Measurements from ENCODE around the gene RFX2.

RFX2 gene

GRCh38 chr19:5995606-5996005 is 114.7 kb downstream of the RFX2 start:
- no peak overlapping the region for H3K9ac ChIP-seq (ENCODE audit: low read depth, low read length, poor library complexity, severe bottlenecking)
- no peaks in the 10 kb centered on the region for H3K4me1 ChIP-seq (ENCODE audit: insufficient read depth, low read length, poor library complexity, severe bottlenecking)
- H3K4me2 ChIP-seq (ENCODE audit: low read depth, low read length, poor library complexity, severe bottlenecking): no peak overlapping the region

GRCh38 chr19:5994405-5995165 is 115.7 kb downstream of the RFX2 start:
- no peak overlapping the region for H3K9ac ChIP-seq (ENCODE audit: low read depth, low read length, poor library complexity, severe bottlenecking)
- no peaks in the 10 kb centered on the region for H3K36me3 ChIP-seq (ENCODE audit: insufficient read depth, low read length)
- H3K79me2 ChIP-seq (ENCODE audit: insufficient read depth, low read length): no peaks in the 10 kb centered on the region
- no peaks in the 10 kb centered on the region for H3K9me2 ChIP-seq (replicated peaks; ENCODE audit: low read depth, low read length)
- H3K4me2 ChIP-seq (ENCODE audit: low read depth, low read length, poor library complexity, severe bottlenecking): no peak overlapping the region
- H3K27me3 ChIP-seq (ENCODE audit: insufficient read depth, low read length, poor library complexity, severe bottlenecking): no peaks in the 10 kb centered on the region
- no peaks in the 10 kb centered on the region for H3F3A ChIP-seq (ENCODE audit: low read depth)
- no peak overlapping the region for H2AFZ ChIP-seq (ENCODE audit: low read length)
- H4K20me1 ChIP-seq (ENCODE audit: insufficient read depth, low read length, poor library complexity, severe bottlenecking): no peaks in the 10 kb centered on the region
- no peaks in the 10 kb centered on the region for H3K4me1 ChIP-seq (ENCODE audit: insufficient read depth, low read length, poor library complexity, severe bottlenecking)
- H3K9me3 ChIP-seq (ENCODE audit: insufficient read depth, low read depth, low read length): no peaks in the 10 kb centered on the region
- H3K4me3 ChIP-seq (ENCODE audit: low read length, poor library complexity, severe bottlenecking): no peak overlapping the region
- TF ChIP-seq EZH2phosphoT487 (IDR thresholded peaks at IDR 0.05; ENCODE audit: borderline replicate concordance): no peak

More at GRCh38 chr19:5995606-5996005, 114.7 kb downstream of the RFX2 start:
- H2AFZ ChIP-seq (ENCODE audit: low read length): no peak overlapping the region
- H3K79me2 ChIP-seq (ENCODE audit: insufficient read depth, low read length): no peaks in the 10 kb centered on the region
- TF ChIP-seq CTCF (conservative IDR thresholded peaks at IDR 0.05; ENCODE audit: low read length) (no peak), EZH2phosphoT487 (IDR thresholded peaks at IDR 0.05; ENCODE audit: borderline replicate concordance) (no peak)
- no peaks in the 10 kb centered on the region for H3K36me3 ChIP-seq (ENCODE audit: insufficient read depth, low read length)
- H3K27me3 ChIP-seq (ENCODE audit: insufficient read depth, low read length, poor library complexity, severe bottlenecking): no peaks in the 10 kb centered on the region
- no peak overlapping the region for H3K4me3 ChIP-seq (ENCODE audit: low read length, poor library complexity, severe bottlenecking)
- H4K20me1 ChIP-seq (ENCODE audit: insufficient read depth, low read length, poor library complexity, severe bottlenecking): no peaks in the 10 kb centered on the region
- H3K9me3 ChIP-seq (ENCODE audit: insufficient read depth, low read depth, low read length): no peaks in the 10 kb centered on the region
- no peaks in the 10 kb centered on the region for H3F3A ChIP-seq (ENCODE audit: low read depth)
- no peaks in the 10 kb centered on the region for H3K9me2 ChIP-seq (replicated peaks; ENCODE audit: low read depth, low read length)

- Histone ChIP-seq H3K9ac (ENCODE audit: low read depth, low read length, poor library complexity, severe bottlenecking) (no peak overlapping the region), H3F3A (ENCODE audit: low read depth) (no peaks in the 10 kb centered on the region), H3K9me2 (replicated peaks; ENCODE audit: low read depth, low read length) (no peaks in the 10 kb centered on the region), H3K4me2 (ENCODE audit: low read depth, low read length, poor library complexity, severe bottlenecking) (no peak overlapping the region), H3K4me3 (ENCODE audit: low read length, poor library complexity, severe bottlenecking) (no peak overlapping the region), H4K20me1 (ENCODE audit: insufficient read depth, low read length, poor library complexity, severe bottlenecking) (no peaks in the 10 kb centered on the region), H3K79me2 (ENCODE audit: insufficient read depth, low read length) (no peaks in the 10 kb centered on the region), H3K4me1 (ENCODE audit: insufficient read depth, low read length, poor library complexity, severe bottlenecking) (no peaks in the 10 kb centered on the region), H3K36me3 (ENCODE audit: insufficient read depth, low read length) (no peaks in the 10 kb centered on the region), H3K9me3 (ENCODE audit: insufficient read depth, low read depth, low read length) (no peaks in the 10 kb centered on the region), H2AFZ (ENCODE audit: low read length) (no peak overlapping the region), H3K27me3 (ENCODE audit: insufficient read depth, low read length, poor library complexity, severe bottlenecking) (no peaks in the 10 kb centered on the region)
- TF ChIP-seq CTCF (conservative IDR thresholded peaks at IDR 0.05; ENCODE audit: low read length) (no peak), EZH2phosphoT487 (IDR thresholded peaks at IDR 0.05; ENCODE audit: borderline replicate concordance) (no peak)
These were observed 116.5 kb downstream of the RFX2 start for GRCh38 chr19:5993648-5994358.

Data from Loucy (cell line).